WTC11 (cell line): ENCODE measurements around the gene WDR73. TPM values are rescaled to one million over a fixed set of nuclear protein-coding genes. Genes with fewer than 3 reads are reported as not detected.

Experiments used
- ATAC-seq: fragments of 200-7000 bp; cut with Tn5 transposase; 2 replicates; pipeline ENCODE4 v1.10.0; 2021; ENCODE audit warnings: mild to moderate bottlenecking, moderate library complexity
- CTCF ChIA-PET: fragments of 300-600 bp; sonication (Branson Sonifier 250); formaldehyde crosslinking; loops from one replicate; lab custom pipeline; 2021; ENCODE audit warnings: antibody characterized with exemption; lab: Charles Lee
- POLR2A ChIA-PET: fragments of 350-600 bp; sonication (Branson Sonifier 250); formaldehyde crosslinking; loops from one replicate; lab custom pipeline; 2021; ENCODE audit warnings: antibody characterized with exemption; lab: Charles Lee
- DNase-seq: peaks from one replicate; pipeline ENCODE4 v3.0.0; 2021; ENCODE audit warnings: low spot score
- H3K27ac Mint-ChIP-seq: 2 replicates; pipeline ENCODE4 v1.8.0; 2021; ENCODE audit warnings: mixed read lengths
- H3K27me3 Mint-ChIP-seq: 2 replicates; pipeline ENCODE4 v1.8.0; 2021; ENCODE audit warnings: low read depth, mild to moderate bottlenecking, moderate library complexity, mixed read lengths
- H3K36me3 Mint-ChIP-seq: 2 replicates; pipeline ENCODE4 v1.8.0; 2021; ENCODE audit warnings: mixed read lengths
- H3K4me1 Mint-ChIP-seq: 2 replicates; pipeline ENCODE4 v1.8.0; 2022; ENCODE audit warnings: mixed read lengths
- H3K4me3 Mint-ChIP-seq: 2 replicates; pipeline ENCODE4 v1.8.0; 2021; ENCODE audit warnings: mild to moderate bottlenecking, moderate library complexity, mixed read lengths
- H3K9me3 Mint-ChIP-seq: 2 replicates; pipeline ENCODE4 v1.8.0; 2021; ENCODE audit warnings: mixed read lengths
- CREB1 ChIP-seq: sonication (generic); formaldehyde crosslinking; IDR thresholded peaks from 2 replicates; pipeline ENCODE4 v1.8.0; 2023; ENCODE audit warnings: mild to moderate bottlenecking, missing genetic modification reagents
- EMX1 ChIP-seq: fragments of 250-450 bp; sonication (Bioruptor Pico); IDR thresholded peaks from 2 replicates; pipeline ENCODE4 v1.8.0; 2021; ENCODE audit warnings: mild to moderate bottlenecking
- ESRRA ChIP-seq: sonication (generic); formaldehyde crosslinking; IDR thresholded peaks from 2 replicates; pipeline ENCODE4 v1.8.1; 2022; ENCODE audit warnings: mild to moderate bottlenecking, missing genetic modification reagents, borderline replicate concordance
- ETV6 ChIP-seq: sonication (generic); formaldehyde crosslinking; IDR thresholded peaks from 2 replicates; pipeline ENCODE4 v1.8.1; 2022; ENCODE audit warnings: mild to moderate bottlenecking, missing genetic modification reagents
- GRHL2 ChIP-seq: fragments of 250-450 bp; sonication (Bioruptor Pico); IDR thresholded peaks from 2 replicates; pipeline ENCODE4 v1.8.0; 2022; ENCODE audit warnings: mild to moderate bottlenecking, moderate library complexity; ENCODE audit not compliant: insufficient replicate concordance, severe bottlenecking
- IRF2 ChIP-seq: sonication (generic); formaldehyde crosslinking; IDR thresholded peaks from 2 replicates; pipeline ENCODE4 v1.8.0; 2022; ENCODE audit warnings: low read depth, missing genetic modification reagents, borderline replicate concordance
- JUN ChIP-seq: sonication (generic); formaldehyde crosslinking; IDR thresholded peaks from 2 replicates; pipeline ENCODE4 v1.8.0; 2023; ENCODE audit warnings: mild to moderate bottlenecking, missing genetic modification reagents
- MXD4 ChIP-seq: fragments of 250-450 bp; sonication (Bioruptor Pico); IDR thresholded peaks from 2 replicates; pipeline ENCODE4 v1.8.0; 2021; ENCODE audit warnings: mild to moderate bottlenecking, moderate library complexity, borderline replicate concordance
- MYBL2 ChIP-seq: sonication (generic); formaldehyde crosslinking; IDR thresholded peaks from 2 replicates; pipeline ENCODE4 v1.8.1; 2023; ENCODE audit warnings: mild to moderate bottlenecking, moderate library complexity, missing genetic modification reagents
- RELA ChIP-seq: sonication (generic); formaldehyde crosslinking; IDR thresholded peaks from 2 replicates; pipeline ENCODE4 v1.8.1; 2022; ENCODE audit warnings: missing genetic modification reagents, mild to moderate bottlenecking, borderline replicate concordance
- RORB ChIP-seq: fragments of 250-450 bp; sonication (Bioruptor Pico); IDR thresholded peaks from 2 replicates; pipeline ENCODE4 v1.9.0; 2021; ENCODE audit warnings: mild to moderate bottlenecking
- SMAD4 ChIP-seq: sonication (generic); formaldehyde crosslinking; IDR thresholded peaks from 2 replicates; pipeline ENCODE4 v1.8.0; 2022; ENCODE audit warnings: mild to moderate bottlenecking, missing genetic modification reagents
- SOX15 ChIP-seq: fragments of 250-450 bp; sonication (Bioruptor Pico); IDR thresholded peaks from 2 replicates; pipeline ENCODE4 v1.9.0; 2021; ENCODE audit warnings: mild to moderate bottlenecking
- SP1 ChIP-seq: sonication (generic); formaldehyde crosslinking; conservative IDR thresholded peaks from 2 replicates; pipeline ENCODE4 v1.8.1; 2022; ENCODE audit warnings: missing genetic modification reagents
- TCF7 ChIP-seq: sonication (generic); formaldehyde crosslinking; IDR thresholded peaks from 2 replicates; pipeline ENCODE4 v1.8.0; 2022; ENCODE audit warnings: mild to moderate bottlenecking, low read depth, missing genetic modification reagents, moderate library complexity
- ZNF232 ChIP-seq: sonication (generic); formaldehyde crosslinking; IDR thresholded peaks from 2 replicates; pipeline ENCODE4 v1.8.0; 2022; ENCODE audit warnings: mild to moderate bottlenecking, missing genetic modification reagents
- ZNF416 ChIP-seq: fragments of 250-450 bp; sonication (Bioruptor Pico); IDR thresholded peaks from 2 replicates; pipeline ENCODE4 v1.9.0; 2021; ENCODE audit warnings: mild to moderate bottlenecking, inconsistent platforms
- total RNA-seq: library from RNA; stranded (reverse); gene quantifications from 3 replicates; pipeline ENCODE4 v1.2.3, GENCODE V29; 2021
- TF ChIP-seq, protein P1 (sequence below): sonication (generic); formaldehyde crosslinking; IDR thresholded peaks from 2 replicates; pipeline ENCODE4 v1.8.1; 2023; ENCODE audit warnings: mild to moderate bottlenecking, missing genetic modification reagents, moderate library complexity
- TF ChIP-seq, protein P2 (sequence below): sonication (generic); formaldehyde crosslinking; IDR thresholded peaks from 2 replicates; pipeline ENCODE4 v1.8.1; 2022; ENCODE audit warnings: mild to moderate bottlenecking, moderate library complexity, missing genetic modification reagents
- TF ChIP-seq, protein P3 (sequence below): sonication (generic); formaldehyde crosslinking; IDR thresholded peaks from 2 replicates; pipeline ENCODE4 v1.8.1; 2023; ENCODE audit warnings: mild to moderate bottlenecking, missing genetic modification reagents, moderate library complexity
- TF ChIP-seq, protein P4 (sequence below): sonication (generic); formaldehyde crosslinking; IDR thresholded peaks from 2 replicates; pipeline ENCODE4 v1.8.0; 2023; ENCODE audit warnings: mild to moderate bottlenecking, missing genetic modification reagents
- TF ChIP-seq, protein P5 (sequence below): sonication (generic); formaldehyde crosslinking; IDR thresholded peaks from 2 replicates; pipeline ENCODE4 v1.8.0; 2022; ENCODE audit warnings: mild to moderate bottlenecking, missing genetic modification reagents
- TF ChIP-seq, protein P6 (sequence below): fragments of 250-450 bp; sonication (Bioruptor Pico); IDR thresholded peaks from 2 replicates; pipeline ENCODE4 v1.9.0; 2021; ENCODE audit warnings: moderate library complexity, mild to moderate bottlenecking, inconsistent platforms, borderline replicate concordance
- TF ChIP-seq, protein P7 (sequence below): sonication (generic); formaldehyde crosslinking; IDR thresholded peaks from 2 replicates; pipeline ENCODE4 v1.8.0; 2022; ENCODE audit warnings: mild to moderate bottlenecking, missing genetic modification reagents

WDR73 gene
- total RNA-seq, 1 experiment from 2014 or later, result 22.6 TPM

DNA sequence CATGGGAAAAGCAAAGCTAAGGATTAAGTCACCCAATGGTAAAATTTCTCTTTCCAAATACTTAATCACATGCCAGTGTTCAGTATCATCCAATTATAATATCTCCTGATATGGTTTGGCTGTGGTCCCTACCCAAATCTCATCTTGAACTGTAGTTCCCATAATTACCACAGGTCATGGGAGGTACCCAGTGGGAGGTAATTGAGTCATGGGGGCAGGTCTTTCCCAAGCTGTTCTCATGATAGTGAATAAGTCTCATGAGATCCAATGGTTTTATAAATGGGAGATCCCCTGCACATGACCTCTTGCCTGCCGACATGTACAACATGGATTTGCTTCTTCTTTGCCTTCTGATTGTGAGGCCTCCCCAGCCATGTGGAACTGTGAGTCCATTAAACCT lies 30.0 kb upstream of the WDR73 start:
- Mint-ChIP-seq H3K36me3 (peaks cover 60% of the 10 kb centered on the region), H3K27ac (peak overlapping the region; percentile 83; the same call in 1 of the 2 replicates), H3K9me3 (no peaks in the 10 kb centered on the region), H3K4me1 (no peaks in the 10 kb centered on the region), H3K27me3 (no peaks in the 10 kb centered on the region), H3K4me3 (no peak overlapping the region)
- DNase-seq (no peak), ATAC-seq (no peak)
- no peak for TF ChIP-seq IRF2 (CRISPR knock-in tag)
- no peak for TF ChIP-seq JUN (CRISPR knock-in tag)
- no peak for TF ChIP-seq RORB (CRISPR knock-in tag)
- TF ChIP-seq, protein P1, sequence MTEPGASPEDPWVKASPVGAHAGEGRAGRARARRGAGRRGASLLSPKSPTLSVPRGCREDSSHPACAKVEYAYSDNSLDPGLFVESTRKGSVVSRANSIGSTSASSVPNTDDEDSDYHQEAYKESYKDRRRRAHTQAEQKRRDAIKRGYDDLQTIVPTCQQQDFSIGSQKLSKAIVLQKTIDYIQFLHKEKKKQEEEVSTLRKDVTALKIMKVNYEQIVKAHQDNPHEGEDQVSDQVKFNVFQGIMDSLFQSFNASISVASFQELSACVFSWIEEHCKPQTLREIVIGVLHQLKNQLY (CRISPR knock-in tag), result no peak
- POLR2A ChIA-PET, result no interaction called here
- CTCF ChIA-PET, result no interaction called here

DNA sequence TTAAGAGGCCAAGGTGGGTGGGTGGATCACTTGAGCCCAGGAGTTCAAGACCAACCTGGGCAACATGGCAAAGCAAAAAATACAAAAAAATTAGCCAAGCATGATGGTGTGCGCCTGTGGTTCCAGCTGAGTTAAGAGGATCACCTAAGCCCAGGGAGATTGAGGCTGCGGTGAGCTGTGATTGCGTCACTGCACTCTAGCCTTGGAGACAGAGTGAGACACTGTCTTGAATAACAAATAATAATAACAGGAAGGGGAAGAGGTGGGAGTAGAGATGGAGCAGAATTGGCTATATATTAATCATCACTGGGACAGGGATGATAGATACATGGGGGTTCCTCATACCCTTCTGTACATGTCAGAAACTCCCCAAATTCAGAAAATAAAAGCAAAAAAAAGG lies 27.7 kb upstream of the WDR73 start:
- DNase-seq, result no peak
- CTCF ChIA-PET, result interaction anchor here (1.4 kb wide), 1 partner anchor 111 kb away, joined by 3 read pairs; no protein-coding TSS in a partner anchor
- peaks cover 53% of the 10 kb centered on the region for H3K36me3 Mint-ChIP-seq

More for the DNA sequence above, 27.7 kb upstream of the WDR73 start:
- Mint-ChIP-seq H3K27me3 (no peaks in the 10 kb centered on the region), H3K4me3 (no peak overlapping the region)
- POLR2A ChIA-PET, result no interaction called here
- TF ChIP-seq, protein P2, sequence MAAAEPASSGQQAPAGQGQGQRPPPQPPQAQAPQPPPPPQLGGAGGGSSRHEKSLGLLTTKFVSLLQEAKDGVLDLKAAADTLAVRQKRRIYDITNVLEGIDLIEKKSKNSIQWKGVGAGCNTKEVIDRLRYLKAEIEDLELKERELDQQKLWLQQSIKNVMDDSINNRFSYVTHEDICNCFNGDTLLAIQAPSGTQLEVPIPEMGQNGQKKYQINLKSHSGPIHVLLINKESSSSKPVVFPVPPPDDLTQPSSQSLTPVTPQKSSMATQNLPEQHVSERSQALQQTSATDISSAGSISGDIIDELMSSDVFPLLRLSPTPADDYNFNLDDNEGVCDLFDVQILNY, result no peak
- TF ChIP-seq, protein P3, sequence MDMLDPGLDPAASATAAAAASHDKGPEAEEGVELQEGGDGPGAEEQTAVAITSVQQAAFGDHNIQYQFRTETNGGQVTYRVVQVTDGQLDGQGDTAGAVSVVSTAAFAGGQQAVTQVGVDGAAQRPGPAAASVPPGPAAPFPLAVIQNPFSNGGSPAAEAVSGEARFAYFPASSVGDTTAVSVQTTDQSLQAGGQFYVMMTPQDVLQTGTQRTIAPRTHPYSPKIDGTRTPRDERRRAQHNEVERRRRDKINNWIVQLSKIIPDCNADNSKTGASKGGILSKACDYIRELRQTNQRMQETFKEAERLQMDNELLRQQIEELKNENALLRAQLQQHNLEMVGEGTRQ (CRISPR knock-in tag), result no peak
- TF ChIP-seq MYBL2 (CRISPR knock-in tag) (no peak), ZNF416 (CRISPR knock-in tag) (no peak), ESRRA (CRISPR knock-in tag) (no peak), SMAD4 (CRISPR knock-in tag) (no peak), RELA (CRISPR knock-in tag) (no peak), MXD4 (CRISPR knock-in tag) (no peak), ZNF232 (CRISPR knock-in tag) (no peak), SP1 (CRISPR knock-in tag) (no peak), CREB1 (CRISPR knock-in tag) (no peak), SOX15 (CRISPR knock-in tag) (no peak), ETV6 (CRISPR knock-in tag) (no peak), GRHL2 (CRISPR knock-in tag) (no peak), EMX1 (CRISPR knock-in tag) (no peak), TCF7 (CRISPR knock-in tag) (no peak)
- TF ChIP-seq, protein P4, sequence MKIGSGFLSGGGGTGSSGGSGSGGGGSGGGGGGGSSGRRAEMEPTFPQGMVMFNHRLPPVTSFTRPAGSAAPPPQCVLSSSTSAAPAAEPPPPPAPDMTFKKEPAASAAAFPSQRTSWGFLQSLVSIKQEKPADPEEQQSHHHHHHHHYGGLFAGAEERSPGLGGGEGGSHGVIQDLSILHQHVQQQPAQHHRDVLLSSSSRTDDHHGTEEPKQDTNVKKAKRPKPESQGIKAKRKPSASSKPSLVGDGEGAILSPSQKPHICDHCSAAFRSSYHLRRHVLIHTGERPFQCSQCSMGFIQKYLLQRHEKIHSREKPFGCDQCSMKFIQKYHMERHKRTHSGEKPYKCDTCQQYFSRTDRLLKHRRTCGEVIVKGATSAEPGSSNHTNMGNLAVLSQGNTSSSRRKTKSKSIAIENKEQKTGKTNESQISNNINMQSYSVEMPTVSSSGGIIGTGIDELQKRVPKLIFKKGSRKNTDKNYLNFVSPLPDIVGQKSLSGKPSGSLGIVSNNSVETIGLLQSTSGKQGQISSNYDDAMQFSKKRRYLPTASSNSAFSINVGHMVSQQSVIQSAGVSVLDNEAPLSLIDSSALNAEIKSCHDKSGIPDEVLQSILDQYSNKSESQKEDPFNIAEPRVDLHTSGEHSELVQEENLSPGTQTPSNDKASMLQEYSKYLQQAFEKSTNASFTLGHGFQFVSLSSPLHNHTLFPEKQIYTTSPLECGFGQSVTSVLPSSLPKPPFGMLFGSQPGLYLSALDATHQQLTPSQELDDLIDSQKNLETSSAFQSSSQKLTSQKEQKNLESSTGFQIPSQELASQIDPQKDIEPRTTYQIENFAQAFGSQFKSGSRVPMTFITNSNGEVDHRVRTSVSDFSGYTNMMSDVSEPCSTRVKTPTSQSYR (CRISPR knock-in tag), result no peak
- TF ChIP-seq, protein P5, sequence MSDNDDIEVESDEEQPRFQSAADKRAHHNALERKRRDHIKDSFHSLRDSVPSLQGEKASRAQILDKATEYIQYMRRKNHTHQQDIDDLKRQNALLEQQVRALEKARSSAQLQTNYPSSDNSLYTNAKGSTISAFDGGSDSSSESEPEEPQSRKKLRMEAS (CRISPR knock-in tag), result no peak
- TF ChIP-seq, protein P6, sequence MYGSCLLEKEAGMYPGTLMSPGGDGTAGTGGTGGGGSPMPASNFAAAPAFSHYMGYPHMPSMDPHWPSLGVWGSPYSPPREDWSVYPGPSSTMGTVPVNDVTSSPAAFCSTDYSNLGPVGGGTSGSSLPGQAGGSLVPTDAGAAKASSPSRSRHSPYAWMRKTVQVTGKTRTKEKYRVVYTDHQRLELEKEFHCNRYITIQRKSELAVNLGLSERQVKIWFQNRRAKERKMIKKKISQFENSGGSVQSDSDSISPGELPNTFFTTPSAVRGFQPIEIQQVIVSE, result no peak
- TF ChIP-seq, protein P7, sequence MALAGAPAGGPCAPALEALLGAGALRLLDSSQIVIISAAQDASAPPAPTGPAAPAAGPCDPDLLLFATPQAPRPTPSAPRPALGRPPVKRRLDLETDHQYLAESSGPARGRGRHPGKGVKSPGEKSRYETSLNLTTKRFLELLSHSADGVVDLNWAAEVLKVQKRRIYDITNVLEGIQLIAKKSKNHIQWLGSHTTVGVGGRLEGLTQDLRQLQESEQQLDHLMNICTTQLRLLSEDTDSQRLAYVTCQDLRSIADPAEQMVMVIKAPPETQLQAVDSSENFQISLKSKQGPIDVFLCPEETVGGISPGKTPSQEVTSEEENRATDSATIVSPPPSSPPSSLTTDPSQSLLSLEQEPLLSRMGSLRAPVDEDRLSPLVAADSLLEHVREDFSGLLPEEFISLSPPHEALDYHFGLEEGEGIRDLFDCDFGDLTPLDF (CRISPR knock-in tag), result no peak
- TF ChIP-seq, all 79 proteins: peak for 0
- Mint-ChIP-seq H3K4me1 (no peaks in the 10 kb centered on the region), H3K9me3 (no peaks in the 10 kb centered on the region), H3K27ac (no peak overlapping the region; the same call in 1 of the 2 replicates)
- ATAC-seq, result no peak
